Measurements from ENCODE around the gene LYPLA2. TPM values are rescaled to one million over a fixed set of nuclear protein-coding genes. Genes with fewer than 3 reads are reported as not detected.

The LYPLA2 gene
- total and polyA plus RNA-seq, 4 donors = 30.9 to 83.1 (median 66.9) TPM

- H3K27me3 ChIP-seq (ENCODE audit: control insufficient read depth in 3 of 3, insufficient read depth in 3 of 3, low read length in 2 of 3) = no peaks in the 10 kb centered on the region
- TF ChIP-seq CTCF (IDR thresholded peaks at IDR 0.05; ENCODE audit: control extremely low read depth, extremely low read depth) = no peak
- 95 to 96% methylated on average over 5 of the region's 5 CpGs for WGBS, 2 donors
These were observed 12.7 kb downstream of the LYPLA2 start for GRCh38 chr1:23803674-23804073.

DNA sequence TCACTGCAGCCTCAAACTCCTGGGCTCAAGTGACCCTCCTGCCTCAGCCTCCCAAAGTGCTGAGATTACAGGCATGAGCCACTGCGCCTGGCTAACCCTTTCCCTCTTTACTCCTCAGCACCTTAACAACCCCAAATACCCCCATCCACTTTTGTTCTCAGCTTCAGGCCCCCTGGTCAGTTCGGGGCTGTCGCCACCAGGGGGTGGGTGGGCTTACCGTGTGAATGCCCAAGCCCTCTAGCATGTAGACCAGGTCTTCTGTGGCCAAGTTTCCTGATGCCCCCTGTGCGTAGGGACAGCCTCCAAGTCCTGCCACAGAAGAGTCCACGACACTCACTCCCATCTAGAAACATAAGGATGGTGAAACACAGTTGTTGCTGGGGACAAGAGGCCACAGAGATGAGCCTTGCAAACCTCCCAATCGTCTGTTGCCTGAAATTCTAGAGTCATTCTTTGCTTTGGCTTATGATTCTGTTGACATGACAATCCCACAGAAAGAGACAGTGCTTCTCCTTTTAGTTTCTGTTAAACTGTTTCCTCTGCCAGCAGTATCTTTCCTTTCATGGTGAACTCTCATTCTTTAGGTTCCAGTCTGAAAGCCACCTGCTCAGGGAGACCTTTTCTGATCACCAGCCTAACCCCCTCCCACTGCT, 13.4 kb downstream of the LYPLA2 start:
- H3K27ac ChIP-seq (ENCODE audit: low read depth in 1 of 2, low read length in 1 of 2) = no peak overlapping the region
- H3K27me3 ChIP-seq (ENCODE audit: control insufficient read depth in 3 of 3, insufficient read depth in 3 of 3, low read length in 2 of 3) = no peaks in the 10 kb centered on the region
- H3K9me3 ChIP-seq (ENCODE audit: control insufficient read depth in 4 of 4, insufficient read depth in 3 of 4, low read length in 3 of 4) = no peaks in the 10 kb centered on the region
- peaks cover 0 to 15% (median 7%) of the 10 kb centered on the region in 5 donors for H3K4me1 ChIP-seq (ENCODE audit: control insufficient read depth in 5 of 5, insufficient read depth in 5 of 5, low read length in 5 of 5)
- 65 to 75% methylated on average over 7 of the region's 7 CpGs for WGBS, 2 donors
- no peak overlapping the region for H3K9ac ChIP-seq (ENCODE audit: insufficient read depth in 1 of 2, low read length in 2 of 2)
- DNase-seq (no peak), ATAC-seq (ENCODE audit: insufficient read depth, low FRiP score) (no peak)
- H3K4me3 ChIP-seq = no peak overlapping the region
- peaks cover 0 to 16% (median 5%) of the 10 kb centered on the region in 4 donors for H3K36me3 ChIP-seq (ENCODE audit: control insufficient read depth in 4 of 4, insufficient read depth in 4 of 4, low read length in 4 of 4)
- no peak for TF ChIP-seq CTCF (IDR thresholded peaks at IDR 0.05; ENCODE audit: control extremely low read depth, extremely low read depth)

More at GRCh38 chr1:23803674-23804073, 12.7 kb downstream of the LYPLA2 start:
- Histone ChIP-seq H3K9ac (ENCODE audit: insufficient read depth in 1 of 2, low read length in 2 of 2) (no peak overlapping the region), H3K4me1 (ENCODE audit: control insufficient read depth in 5 of 5, insufficient read depth in 5 of 5, low read length in 5 of 5) (peaks cover 0 to 21% (median 11%) of the 10 kb centered on the region in 5 donors), H3K9me3 (ENCODE audit: control insufficient read depth in 4 of 4, insufficient read depth in 3 of 4, low read length in 3 of 4) (no peaks in the 10 kb centered on the region), H3K27ac (ENCODE audit: low read depth in 1 of 2, low read length in 1 of 2) (no peak overlapping the region), H3K36me3 (ENCODE audit: control insufficient read depth in 4 of 4, insufficient read depth in 4 of 4, low read length in 4 of 4) (peaks cover 0 to 16% (median 6%) of the 10 kb centered on the region in 4 donors), H3K4me3 (no peak overlapping the region)
- DNase-seq (no peak), ATAC-seq (ENCODE audit: insufficient read depth, low FRiP score) (no peak)

DNA sequence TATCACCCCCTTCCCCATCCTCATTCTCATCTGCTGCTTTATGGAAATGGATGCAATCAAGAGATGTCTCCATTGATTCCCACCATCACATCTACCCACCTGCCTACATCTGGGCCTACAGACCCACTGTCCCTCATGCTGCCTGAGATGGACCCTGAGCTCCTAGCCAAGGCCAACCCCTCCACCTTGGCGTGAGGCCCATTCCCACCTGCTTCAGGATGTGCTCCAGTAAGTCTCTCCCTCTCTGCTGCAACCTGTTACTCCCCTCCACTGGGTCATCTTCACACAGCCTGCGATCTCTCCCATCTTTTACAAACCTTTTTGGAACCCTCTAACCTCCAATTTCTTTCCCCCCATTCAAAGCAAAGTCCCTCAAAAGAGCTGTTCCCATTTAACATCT, 14.1 kb downstream of the LYPLA2 start:
- no peak overlapping the region for H3K4me3 ChIP-seq
- H3K27me3 ChIP-seq (ENCODE audit: control insufficient read depth in 3 of 3, insufficient read depth in 3 of 3, low read length in 2 of 3) = no peaks in the 10 kb centered on the region
- no peaks in the 10 kb centered on the region for H3K9me3 ChIP-seq (ENCODE audit: control insufficient read depth in 4 of 4, insufficient read depth in 3 of 4, low read length in 3 of 4)
- WGBS, 2 donors = 95 to 97% methylated on average over 2 of the region's 2 CpGs
- H3K9ac ChIP-seq (ENCODE audit: insufficient read depth in 1 of 2, low read length in 2 of 2) = no peak overlapping the region
- DNase-seq = no peak
- peaks cover 0 to 8% (median 2%) of the 10 kb centered on the region in 5 donors for H3K4me1 ChIP-seq (ENCODE audit: control insufficient read depth in 5 of 5, insufficient read depth in 5 of 5, low read length in 5 of 5)
- TF ChIP-seq CTCF (IDR thresholded peaks at IDR 0.05; ENCODE audit: control extremely low read depth, extremely low read depth) = no peak
- H3K27ac ChIP-seq (ENCODE audit: low read depth in 1 of 2, low read length in 1 of 2) = no peak overlapping the region
- ATAC-seq (ENCODE audit: insufficient read depth, low FRiP score) = no peak
- H3K36me3 ChIP-seq (ENCODE audit: control insufficient read depth in 4 of 4, insufficient read depth in 4 of 4, low read length in 4 of 4) = peaks cover 0 to 16% (median 5%) of the 10 kb centered on the region in 4 donors
